CMK (cell line): ENCODE measurements around the gene LMAN2L.

Source experiments
- DNase-seq: peaks from one replicate; pipeline ENCODE4 v3.0.0-alpha.2; 2010; ENCODE audit warnings: low read depth

LMAN2L gene

DNA sequence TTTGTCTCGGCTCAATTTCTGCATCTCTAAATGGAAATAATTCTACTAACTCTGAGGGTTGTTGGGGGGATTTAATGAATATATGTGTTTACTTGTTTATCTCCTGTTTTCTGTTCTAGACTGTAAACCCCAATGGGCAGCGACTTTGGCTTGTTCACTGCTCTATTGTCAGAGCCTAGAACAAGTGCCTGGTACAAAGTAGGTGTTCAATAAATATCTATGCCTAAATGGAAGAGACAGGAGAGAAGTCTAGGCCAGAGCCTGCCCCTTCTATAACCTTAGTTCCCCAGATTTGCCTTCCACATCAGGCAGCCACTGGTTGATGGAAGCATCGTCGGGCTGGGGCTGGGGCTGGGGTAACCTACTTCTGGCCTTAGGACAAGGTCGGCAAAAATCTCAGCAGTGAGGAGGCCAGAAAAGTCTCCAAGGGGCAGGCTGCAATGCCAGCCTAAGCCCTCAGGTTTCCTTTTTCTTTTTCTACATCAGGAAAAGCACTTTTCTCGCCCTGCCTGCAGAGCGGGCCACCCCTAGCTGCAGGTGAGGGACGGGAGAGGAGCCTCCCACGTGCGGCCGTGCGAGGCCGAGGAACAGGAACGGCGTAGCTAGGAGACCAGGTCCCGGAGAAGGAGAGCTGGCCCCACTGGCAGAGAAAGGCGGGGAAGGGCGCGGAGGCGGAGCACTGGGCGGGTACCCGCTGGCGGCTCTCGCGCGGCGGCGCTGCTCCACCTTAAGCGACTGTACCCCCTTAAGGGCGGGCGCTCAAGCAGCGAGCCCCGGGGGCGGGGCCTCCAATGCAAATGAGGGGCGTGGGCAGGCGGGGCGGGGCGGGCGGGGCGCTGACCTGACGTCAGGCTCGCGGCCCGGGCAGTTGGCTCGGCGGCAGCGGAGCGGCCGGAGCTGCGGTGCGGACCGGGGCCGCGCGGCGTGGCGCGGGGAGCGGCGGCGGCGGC lies 20.4 kb upstream of the LMAN2L start, which contains the start of gene CNNM4:
Gene CNNM4 (plus strand): TSS at position 867 of the 950 bp plus-strand sequence. CDS start 98 bp downstream, outside the sequence.
- DNase-seq: peak; percentile 88

DNA sequence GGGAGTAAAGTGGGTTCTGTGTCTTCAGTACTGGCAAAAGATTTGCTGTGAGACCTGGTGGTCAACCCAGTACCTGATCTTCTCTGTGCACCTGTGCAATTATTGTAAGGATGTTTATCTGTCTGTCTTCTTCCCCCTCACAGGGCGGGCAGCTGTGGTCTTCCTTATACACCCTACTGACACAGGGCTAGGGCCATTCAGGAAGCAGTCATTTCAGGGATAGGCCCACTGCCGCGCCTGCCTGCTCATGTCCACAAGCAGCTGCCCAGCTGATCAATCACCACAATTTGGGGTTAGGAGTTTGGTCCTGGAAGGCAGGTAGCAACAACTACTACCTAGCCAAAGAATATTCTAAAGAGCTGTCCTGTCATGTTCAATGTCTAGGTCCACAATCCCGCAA lies 19.7 kb upstream of the LMAN2L start:
- DNase-seq: no peak

DNA sequence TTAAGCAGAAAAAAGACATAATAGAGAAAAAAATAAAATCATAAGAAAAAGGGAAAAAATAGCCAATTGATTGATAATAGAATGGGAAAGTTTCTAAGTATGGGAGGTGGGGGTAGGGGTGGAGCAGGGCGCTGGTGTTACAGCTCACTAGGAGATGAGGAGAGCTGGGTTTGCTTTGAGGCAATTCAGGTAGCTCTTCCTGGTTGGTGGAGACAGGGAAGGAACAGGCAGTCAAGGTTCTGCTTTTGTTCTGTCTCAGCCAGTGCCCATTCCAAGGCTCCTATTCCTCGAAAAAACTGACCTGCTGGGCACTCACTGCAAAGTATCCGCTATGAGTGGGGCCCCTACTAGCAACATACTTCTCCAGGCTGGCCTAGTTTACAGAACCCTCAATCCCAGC lies 19.1 kb upstream of the LMAN2L start:
- no peak for DNase-seq

DNA sequence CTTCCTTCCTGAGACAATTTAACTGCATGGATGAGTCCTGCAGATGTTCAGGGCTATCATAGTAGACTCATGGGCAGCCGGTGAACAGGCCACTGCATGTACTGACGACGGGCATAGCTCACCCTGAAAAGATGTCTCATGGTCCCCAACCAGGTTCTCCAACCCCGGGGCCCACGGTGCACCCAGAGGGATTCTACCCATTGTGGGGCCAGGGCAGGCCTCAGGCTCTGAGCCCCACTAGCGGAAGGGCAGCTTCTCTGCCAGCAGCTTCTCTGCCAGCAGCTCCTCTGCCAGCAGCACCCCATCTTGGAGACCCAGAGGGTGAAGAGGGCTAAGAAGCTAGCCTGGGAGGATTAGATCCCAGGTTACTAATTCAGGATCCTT lies 17.6 kb upstream of the LMAN2L start:
- no peak for DNase-seq

DNA sequence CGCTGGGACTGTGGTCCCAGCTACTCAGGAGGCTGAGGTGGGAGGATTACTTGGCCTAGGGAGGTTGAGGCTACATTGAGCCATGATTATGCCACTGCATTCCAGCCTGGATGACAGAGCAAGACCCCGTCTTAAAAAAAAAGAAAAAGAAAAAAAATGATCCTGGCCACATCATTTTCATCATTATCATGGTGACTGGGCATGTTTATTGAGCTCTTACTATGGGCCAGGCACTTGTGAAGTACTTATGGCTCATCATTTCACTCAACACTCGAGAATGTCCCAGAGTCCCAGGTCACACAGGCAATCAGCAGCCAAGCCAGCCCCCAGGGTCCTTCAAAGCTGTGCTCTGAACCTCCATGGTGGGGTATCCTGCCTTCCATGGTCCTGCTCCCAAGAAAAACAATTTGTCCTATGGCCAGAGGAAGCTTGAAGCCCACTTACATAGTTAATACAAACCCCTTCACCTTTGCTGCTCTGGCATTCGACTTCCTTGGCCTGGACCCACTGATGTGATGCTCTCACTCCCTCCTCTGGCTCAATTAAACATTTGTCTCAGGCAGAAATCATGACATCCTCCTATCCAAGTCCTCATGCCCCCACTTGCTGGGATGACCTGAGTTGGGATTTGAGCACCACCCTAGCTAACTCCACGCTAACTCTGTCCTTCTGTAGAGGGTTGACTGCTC lies 17.1 kb upstream of the LMAN2L start:
- no peak for DNase-seq

DNA sequence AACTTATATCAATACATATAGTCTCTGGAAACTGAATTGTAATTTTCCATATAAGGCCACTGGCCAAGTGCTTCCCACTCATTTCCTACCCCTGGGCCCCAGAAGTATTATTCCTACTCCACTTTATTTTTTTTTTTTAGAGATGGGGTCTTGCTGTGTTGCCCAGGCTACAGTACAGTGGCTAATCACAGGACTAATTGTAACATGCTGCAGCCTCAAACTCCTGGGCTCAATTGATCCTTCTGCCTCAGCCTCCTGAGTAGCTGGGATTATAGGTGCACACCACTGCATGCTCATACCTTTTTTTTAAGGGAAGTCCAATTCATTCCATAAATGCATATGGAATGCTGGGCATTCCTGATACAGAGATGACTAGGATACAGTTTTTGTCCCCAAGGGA lies 14.5 kb upstream of the LMAN2L start:
- DNase-seq: no peak

DNA sequence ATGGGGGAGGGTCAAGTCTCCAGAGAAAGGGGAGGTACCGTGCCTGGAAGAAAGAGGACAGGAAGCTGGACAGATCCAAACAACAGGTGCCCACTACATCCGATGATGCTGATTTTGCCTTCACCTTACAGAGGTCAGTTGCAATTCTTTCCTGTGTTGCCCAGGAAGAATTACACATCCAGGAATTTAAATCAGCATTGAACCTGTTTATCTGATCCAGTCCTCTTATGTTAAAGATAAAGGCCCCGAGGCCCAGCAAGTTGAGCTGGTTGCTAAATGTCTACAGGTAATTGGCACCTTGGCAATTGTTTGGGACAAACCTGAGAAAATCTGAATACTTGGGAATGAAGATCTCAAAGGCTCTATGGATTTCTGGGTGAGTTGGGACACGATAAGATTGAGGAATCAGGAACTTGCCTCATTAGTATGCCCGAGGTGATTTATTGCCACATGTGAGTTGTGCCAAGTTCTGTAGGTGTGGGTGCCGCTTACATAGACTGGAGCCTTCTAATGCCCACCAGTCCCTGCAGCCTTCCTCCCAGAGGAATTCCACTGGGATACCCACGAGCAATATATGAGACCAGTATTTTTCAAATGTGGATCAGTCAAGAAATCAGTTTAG lies 13.9 kb upstream of the LMAN2L start:
- DNase-seq: no peak

DNA sequence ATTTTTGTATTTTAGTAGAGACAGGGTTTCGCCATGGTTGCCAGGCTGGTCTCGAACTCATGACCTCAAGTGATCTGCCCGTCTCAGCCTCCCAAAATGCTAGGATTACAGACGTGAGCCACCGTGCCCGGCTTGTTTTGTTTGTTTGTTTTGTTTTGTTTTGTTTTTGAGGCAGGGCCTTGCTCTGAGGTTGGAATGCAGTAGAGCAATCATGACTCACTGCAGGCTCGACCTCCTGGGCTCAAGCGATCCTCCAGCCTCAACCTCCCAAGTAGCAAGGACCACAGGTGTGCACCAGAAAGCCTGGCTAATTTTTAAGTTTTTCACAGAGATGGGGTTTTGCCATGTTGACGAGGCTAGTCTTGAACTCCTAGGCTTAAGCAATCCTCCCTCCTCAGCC lies 11.9 kb upstream of the LMAN2L start:
- DNase-seq: no peak

DNA sequence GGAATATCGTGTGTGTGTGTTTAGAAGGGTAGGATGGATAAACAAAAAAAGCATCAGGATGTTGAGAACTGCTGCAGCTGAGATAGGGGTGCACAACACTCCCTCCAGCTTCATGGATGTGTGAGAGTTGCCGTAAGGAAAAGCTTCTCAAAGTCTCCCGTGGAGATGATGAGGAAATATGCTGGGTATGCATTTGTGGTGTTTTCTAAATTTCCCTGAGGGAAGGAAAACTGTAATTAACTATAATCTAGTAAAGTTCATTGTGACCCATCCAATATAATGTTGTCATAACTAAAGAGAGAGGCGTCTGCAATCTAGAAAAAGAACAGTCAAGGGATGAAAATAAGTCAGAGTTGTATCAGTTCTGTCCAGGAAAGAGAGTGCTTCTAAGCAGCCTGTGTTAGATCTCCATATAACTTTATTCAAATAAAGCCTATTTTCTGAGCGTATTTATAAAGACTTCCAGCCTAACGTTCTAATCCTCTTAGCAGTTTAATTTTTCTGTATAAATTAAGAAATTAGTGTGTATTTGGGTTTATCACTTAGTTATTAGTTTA lies 7.3 kb upstream of the LMAN2L start:
- DNase-seq: no peak

DNA sequence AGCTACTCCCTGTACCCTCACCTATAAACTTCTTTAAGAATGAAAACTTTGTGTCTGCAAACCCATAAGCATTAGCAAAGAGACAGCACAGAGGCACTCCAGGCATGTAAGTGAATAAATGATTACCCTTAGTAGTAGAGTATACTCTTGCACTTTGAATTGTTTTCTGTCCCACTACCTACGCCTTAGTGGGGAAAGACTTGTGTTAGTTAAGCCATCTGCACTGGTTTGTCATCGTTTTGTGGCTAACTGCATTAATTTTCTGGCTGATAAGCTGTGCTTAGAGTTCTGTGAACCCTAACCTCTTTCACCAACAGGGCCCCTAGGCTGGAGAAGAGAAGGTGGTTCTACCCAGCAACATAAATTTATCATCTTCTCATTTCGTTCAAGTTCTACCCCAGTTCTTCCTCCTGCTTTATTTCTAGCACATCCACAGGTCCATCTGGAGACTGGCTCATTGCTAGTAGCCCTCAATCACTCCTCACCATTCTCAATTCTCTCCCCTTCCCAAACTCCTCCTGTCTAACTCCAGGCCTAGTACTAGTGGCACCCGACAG lies 710 bp downstream of the LMAN2L start:
- no peak for DNase-seq

DNA sequence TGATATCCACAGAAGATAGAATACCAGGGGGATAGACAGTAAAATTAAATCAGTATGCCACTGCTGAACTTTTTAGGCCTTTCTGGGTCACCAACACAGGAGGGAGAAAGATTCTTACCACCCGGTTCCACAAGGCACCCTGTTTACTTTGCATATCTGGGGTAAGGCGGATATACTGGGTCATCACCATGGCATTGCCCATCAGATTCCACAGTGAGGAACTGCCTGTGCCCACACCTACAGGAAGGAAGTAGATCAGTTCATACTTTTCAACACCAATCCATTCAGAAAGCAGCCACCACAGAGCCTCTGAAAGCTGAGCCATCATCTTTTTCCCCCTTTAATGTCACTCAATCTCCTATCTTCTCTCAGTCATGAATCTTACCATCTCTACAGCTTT lies 2.0 kb downstream of the LMAN2L start:
- no peak for DNase-seq

DNA sequence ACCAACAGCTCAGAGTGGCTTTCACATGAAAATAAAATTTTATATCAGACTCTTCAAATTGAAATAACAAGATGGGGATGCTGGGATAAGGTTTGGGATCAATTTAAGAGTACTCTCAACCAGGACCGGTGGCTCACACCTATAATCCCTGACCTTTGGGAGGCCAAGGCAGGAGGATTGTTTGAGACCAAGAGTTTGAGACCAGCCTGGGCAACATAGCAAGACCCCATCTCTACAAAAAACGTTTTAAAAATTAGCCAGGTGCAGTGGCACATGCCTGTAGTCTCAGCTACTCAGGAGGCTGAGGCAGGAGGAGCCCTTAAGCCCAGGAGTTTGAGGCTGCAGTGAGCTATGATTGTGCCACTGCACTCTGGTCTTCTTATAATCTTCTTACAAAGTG lies 2.6 kb downstream of the LMAN2L start:
- DNase-seq: no peak

DNA sequence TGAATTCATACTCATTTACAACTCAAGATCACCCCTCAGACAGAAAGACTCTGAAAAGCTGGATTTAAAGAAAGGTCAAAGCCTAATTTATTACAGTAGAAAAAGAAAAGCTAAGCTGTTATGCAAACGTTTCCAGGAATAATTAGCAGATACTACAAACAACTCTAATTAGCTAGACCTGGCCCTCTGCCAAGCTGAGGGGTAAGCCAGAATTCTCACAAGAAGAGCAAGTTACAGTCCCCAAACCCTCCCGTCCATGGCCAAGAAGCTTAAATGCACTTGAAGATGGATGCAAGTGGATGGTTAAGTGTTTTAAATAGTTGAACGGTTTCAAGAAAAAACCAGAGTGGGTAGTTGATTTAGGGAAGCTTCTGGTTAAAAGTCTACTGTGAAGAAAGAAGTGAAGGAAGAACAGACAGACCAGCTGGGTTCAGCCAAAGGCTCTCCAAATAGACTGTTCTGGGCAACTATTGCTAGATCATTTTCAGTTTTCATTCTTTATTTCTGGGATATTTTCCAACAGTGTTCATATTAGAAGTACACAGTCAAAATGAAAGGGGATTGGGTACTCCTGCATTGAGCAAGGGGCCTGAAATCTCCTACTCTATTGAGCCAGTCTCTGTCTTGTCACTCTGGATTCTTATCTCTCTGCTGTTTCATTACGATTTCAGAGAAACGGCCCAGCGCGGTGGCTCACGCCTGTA lies 4.8 kb downstream of the LMAN2L start:
- no peak for DNase-seq

DNA sequence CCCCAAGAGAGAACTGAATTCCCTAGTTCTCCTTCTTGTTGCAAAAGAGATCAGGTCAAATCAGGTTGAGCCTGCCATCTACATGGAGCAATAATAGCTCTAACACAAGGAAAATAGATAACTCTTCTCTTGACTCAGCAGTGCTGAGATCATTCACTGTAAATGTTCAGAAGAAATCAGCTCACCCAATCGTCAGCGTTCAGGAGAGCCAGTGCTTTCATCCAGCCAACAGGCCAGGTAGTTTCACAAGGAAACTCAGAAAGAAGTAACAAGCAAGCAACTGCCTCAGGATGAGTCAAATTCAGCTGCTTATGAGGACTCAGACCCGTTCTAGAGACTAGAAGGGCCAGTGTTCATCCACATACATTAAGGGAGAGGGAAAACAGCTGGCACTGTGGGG lies 5.9 kb downstream of the LMAN2L start:
- DNase-seq: no peak

DNA sequence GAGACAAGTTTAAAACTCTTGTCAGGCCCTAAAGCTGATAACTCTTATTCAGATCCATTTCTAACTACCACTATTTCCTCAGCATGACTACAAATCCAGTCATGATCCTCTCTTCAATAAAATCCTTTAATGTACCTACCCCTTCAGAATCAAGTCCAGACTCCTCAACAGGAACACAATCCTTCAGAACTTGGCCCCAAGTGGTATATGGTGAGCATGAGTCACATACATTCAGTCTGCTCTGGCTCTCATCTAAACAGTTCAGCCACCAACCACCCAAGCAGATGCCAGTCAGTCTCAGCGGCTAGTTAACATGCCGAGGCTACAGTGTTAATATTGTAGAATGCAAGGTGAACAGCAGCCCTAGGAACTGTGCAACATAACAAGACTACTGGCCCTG lies 9.7 kb downstream of the LMAN2L start:
- DNase-seq: no peak

DNA sequence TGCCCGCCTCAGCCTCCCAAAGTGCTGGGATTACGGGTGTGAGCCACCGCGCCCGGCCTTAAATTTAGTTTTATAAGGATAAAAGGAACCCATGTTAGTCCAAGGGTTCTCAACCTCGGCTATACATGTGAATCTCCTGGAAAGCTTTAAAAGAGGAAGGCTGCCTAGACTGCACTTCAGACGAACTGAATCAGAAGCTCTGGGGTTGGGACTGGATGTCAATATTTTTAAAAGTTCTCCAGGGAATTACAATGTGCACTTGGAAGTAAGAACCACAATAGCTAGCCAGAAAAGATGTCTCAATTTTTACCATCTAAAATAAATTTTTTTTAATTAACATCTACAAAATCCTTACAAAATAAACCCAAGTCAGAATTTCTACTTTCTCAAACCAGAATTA lies 10.1 kb downstream of the LMAN2L start:
- DNase-seq: no peak

DNA sequence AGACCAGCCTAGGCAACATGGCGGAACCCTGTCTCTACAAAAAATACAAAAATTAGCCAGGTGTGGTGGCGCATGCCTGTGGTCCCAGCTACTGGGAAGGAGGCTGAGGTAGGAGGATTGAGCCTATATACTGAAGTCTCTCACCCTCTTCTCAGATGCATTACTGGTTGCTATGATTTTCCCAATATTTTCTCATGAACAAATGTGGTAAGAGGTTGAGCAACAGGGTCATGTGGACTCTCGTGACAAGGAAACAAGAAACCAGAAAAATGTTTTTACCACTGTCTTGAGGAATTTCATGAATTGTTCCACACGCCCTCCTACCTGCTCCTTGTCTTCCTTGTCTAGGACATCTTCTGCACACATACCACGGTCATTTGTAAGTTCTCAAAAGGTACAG lies 12.4 kb downstream of the LMAN2L start:
- DNase-seq: no peak

DNA sequence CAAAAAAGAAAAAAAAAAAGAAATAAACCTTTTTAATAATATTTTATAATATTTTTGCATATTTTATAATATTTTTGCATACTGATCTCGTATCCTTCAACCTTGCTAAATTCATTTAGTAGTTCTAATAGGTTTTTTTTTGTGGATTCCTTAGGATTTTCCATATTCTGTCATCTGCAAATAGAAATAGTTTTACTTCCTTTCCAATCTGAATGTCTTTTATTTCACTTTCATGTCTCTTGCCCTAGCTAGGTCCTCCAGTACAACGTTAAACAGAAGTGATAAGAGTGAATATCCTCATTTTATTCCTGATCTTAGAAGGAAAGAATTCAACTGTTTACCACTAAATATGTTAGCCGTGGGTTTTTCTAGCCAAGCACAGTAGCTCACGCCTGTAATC lies 13.7 kb downstream of the LMAN2L start:
- no peak for DNase-seq

DNA sequence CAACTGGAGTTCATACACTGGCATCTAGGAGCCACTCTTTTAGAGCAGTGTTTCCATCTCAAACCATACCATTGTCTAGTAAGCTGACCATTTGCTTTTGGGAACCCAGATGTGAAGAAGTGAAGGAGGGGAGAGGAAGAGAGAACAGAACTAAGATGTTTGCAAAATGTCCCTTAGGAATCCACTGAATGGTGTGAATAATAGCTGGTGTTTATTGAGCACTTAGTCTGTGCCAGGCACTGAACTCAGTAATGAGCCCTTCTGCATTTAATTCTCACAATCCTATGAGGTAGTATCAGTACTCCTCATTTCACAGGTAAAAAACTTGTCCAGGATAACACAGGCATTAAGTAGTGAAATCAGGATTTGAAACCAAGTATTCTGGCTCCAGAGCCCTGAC lies 23.5 kb downstream of the LMAN2L start:
- no peak for DNase-seq

DNA sequence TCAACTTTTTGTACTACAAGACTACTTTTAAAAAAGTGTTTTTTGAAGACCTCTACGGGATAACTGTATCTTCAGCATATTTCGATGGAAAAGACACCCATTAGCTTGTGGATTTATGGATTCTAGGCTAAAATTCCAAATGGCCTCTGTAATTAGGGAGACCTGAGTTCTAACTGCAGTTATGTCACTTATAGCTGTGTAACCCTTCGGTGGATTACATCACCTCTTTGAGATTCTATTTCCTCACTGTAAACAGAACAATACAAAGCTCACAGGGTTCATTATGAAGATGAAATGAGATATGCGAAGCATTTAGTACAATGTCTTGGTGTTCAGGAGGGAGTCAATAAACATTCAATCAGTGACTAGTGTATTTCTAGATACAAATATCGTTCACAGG lies 24.2 kb downstream of the LMAN2L start:
- no peak for DNase-seq

DNA sequence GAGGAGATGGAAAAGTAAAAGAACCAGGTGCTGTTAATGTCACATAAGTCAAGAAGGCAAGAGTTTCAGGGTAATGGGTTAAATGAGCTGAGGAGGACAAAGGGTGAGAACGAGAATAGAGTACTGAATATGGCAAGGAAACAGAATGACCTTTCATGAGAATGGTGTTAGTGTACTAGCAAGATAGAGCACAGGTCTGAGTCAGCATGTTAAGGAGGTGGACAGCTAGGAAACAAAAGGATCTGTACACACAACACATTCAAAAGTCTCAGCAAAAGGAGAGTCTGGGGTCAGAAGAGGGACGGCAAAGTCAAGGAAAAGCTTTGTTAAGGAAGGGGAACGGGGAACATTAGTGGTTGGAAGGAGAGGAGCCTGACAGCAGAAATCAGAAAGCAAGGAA lies 28.9 kb downstream of the LMAN2L start:
- DNase-seq: no peak
